ENCODE data around the gene SAMD8.
"Not testable (repeated sequence)": the region's sequence is repeated elsewhere in the genome, so short reads cannot be mapped to it uniquely, and the experiment has no call there.

Gene SAMD8

GRCh38 chr10:75202321-75203045 lies 91.0 kb downstream of the SAMD8 start:
- no peak overlapping the region for H3K27ac Mint-ChIP-seq
- no peaks in the 10 kb centered on the region for H3K36me3 Mint-ChIP-seq (ENCODE audit: low read depth)
- no peaks in the 10 kb centered on the region for H3K9me3 Mint-ChIP-seq
- H3K4me1 Mint-ChIP-seq (ENCODE audit: low read depth) = no peaks in the 10 kb centered on the region
- no peak overlapping the region for H3K4me3 Mint-ChIP-seq
- H3K27me3 Mint-ChIP-seq = no peaks in the 10 kb centered on the region

GRCh38 chr10:75203046-75203620 lies 91.7 kb downstream of the SAMD8 start:
- H3K4me3 Mint-ChIP-seq; H3K9me3 Mint-ChIP-seq; H3K4me1 Mint-ChIP-seq (ENCODE audit: low read depth); H3K36me3 Mint-ChIP-seq (ENCODE audit: low read depth); H3K27ac Mint-ChIP-seq; H3K27me3 Mint-ChIP-seq: not testable (repeated sequence)

GRCh38 chr10:75203724-75204123 lies 92.3 kb downstream of the SAMD8 start:
- Mint-ChIP-seq H3K27ac (no peak overlapping the region), H3K36me3 (ENCODE audit: low read depth) (no peaks in the 10 kb centered on the region), H3K9me3 (no peaks in the 10 kb centered on the region), H3K4me1 (ENCODE audit: low read depth) (peaks cover 9% of the 10 kb centered on the region), H3K27me3 (no peaks in the 10 kb centered on the region), H3K4me3 (no peak overlapping the region)

- H3K9me3 Mint-ChIP-seq = no peaks in the 10 kb centered on the region
- peaks cover 19% of the 10 kb centered on the region for H3K4me1 Mint-ChIP-seq (ENCODE audit: low read depth)
- H3K27me3 Mint-ChIP-seq = no peaks in the 10 kb centered on the region
- H3K36me3 Mint-ChIP-seq (ENCODE audit: low read depth) = no peaks in the 10 kb centered on the region
- H3K27ac Mint-ChIP-seq = no peak overlapping the region
- no peak overlapping the region for H3K4me3 Mint-ChIP-seq
Measured at GRCh38 chr10:75205908-75206307, 94.5 kb downstream of the SAMD8 start.

GRCh38 chr10:75206638-75207037 lies 95.2 kb downstream of the SAMD8 start:
- not testable (repeated sequence) for H3K9me3 Mint-ChIP-seq; H3K27ac Mint-ChIP-seq; H3K4me3 Mint-ChIP-seq; H3K27me3 Mint-ChIP-seq; H3K36me3 Mint-ChIP-seq (ENCODE audit: low read depth)
- H3K4me1 Mint-ChIP-seq (ENCODE audit: low read depth) = peaks cover 22% of the 10 kb centered on the region

GRCh38 chr10:75207079-75207856 lies 95.8 kb downstream of the SAMD8 start:
- H3K4me1 Mint-ChIP-seq (ENCODE audit: low read depth) = peaks cover 29% of the 10 kb centered on the region
- H3K9me3 Mint-ChIP-seq = no peaks in the 10 kb centered on the region
- H3K27me3 Mint-ChIP-seq = no peaks in the 10 kb centered on the region
- no peak overlapping the region for H3K27ac Mint-ChIP-seq
- H3K36me3 Mint-ChIP-seq (ENCODE audit: low read depth) = peaks cover 12% of the 10 kb centered on the region
- no peak overlapping the region for H3K4me3 Mint-ChIP-seq

- Mint-ChIP-seq H3K9me3 (no peaks in the 10 kb centered on the region), H3K4me3 (no peak overlapping the region), H3K27me3 (no peaks in the 10 kb centered on the region), H3K4me1 (ENCODE audit: low read depth) (peaks cover 34% of the 10 kb centered on the region), H3K36me3 (ENCODE audit: low read depth) (peaks cover 17% of the 10 kb centered on the region), H3K27ac (no peak overlapping the region)
Measured at GRCh38 chr10:75207857-75208144, 96.3 kb downstream of the SAMD8 start.

GRCh38 chr10:75208181-75208580 lies 96.7 kb downstream of the SAMD8 start:
- H3K4me3 Mint-ChIP-seq = peak overlapping the region; percentile 45
- no peaks in the 10 kb centered on the region for H3K9me3 Mint-ChIP-seq
- H3K27ac Mint-ChIP-seq = peak overlapping the region; percentile 84
- H3K27me3 Mint-ChIP-seq = no peaks in the 10 kb centered on the region
- peaks cover 36% of the 10 kb centered on the region for H3K4me1 Mint-ChIP-seq (ENCODE audit: low read depth)
- H3K36me3 Mint-ChIP-seq (ENCODE audit: low read depth) = peaks cover 21% of the 10 kb centered on the region

GRCh38 chr10:75209086-75209920 lies 97.8 kb downstream of the SAMD8 start:
- H3K9me3 Mint-ChIP-seq = no peaks in the 10 kb centered on the region
- H3K4me1 Mint-ChIP-seq (ENCODE audit: low read depth) = peaks cover 43% of the 10 kb centered on the region
- peaks cover 28% of the 10 kb centered on the region for H3K36me3 Mint-ChIP-seq (ENCODE audit: low read depth)
- H3K4me3 Mint-ChIP-seq = peak overlapping the region; percentile 95
- H3K27me3 Mint-ChIP-seq = no peaks in the 10 kb centered on the region
- H3K27ac Mint-ChIP-seq = peak overlapping the region; percentile 100

GRCh38 chr10:75209921-75210281 lies 98.4 kb downstream of the SAMD8 start:
- H3K4me1 Mint-ChIP-seq (ENCODE audit: low read depth) = peaks cover 49% of the 10 kb centered on the region
- H3K36me3 Mint-ChIP-seq (ENCODE audit: low read depth) = peaks cover 34% of the 10 kb centered on the region
- no peaks in the 10 kb centered on the region for H3K9me3 Mint-ChIP-seq
- no peaks in the 10 kb centered on the region for H3K27me3 Mint-ChIP-seq
- peak overlapping the region; percentile 100 for H3K27ac Mint-ChIP-seq
- peak overlapping the region; percentile 95 for H3K4me3 Mint-ChIP-seq

- H3K27ac Mint-ChIP-seq = peak within 1 kb of the TSS; percentile 100
- peak within 1 kb of the TSS; percentile 95 for H3K4me3 Mint-ChIP-seq
- H3K9me3 Mint-ChIP-seq = no peaks in the 10 kb centered on the region
- peaks cover 50% of the 10 kb centered on the region for H3K4me1 Mint-ChIP-seq (ENCODE audit: low read depth)
- H3K27me3 Mint-ChIP-seq = no peaks in the 10 kb centered on the region
- peaks cover 34% of the 10 kb centered on the region for H3K36me3 Mint-ChIP-seq (ENCODE audit: low read depth)
Measured at GRCh38 chr10:75210282-75211006, 99.0 kb downstream of the SAMD8 start, which contains the start of gene VDAC2. TSS of gene VDAC2 (plus strand) at chr10:75210796. CDS start at chr10:75211159, 363 bp downstream.

- peak overlapping the region; percentile 98 for H3K27ac Mint-ChIP-seq
- H3K4me1 Mint-ChIP-seq (ENCODE audit: low read depth) = peaks cover 55% of the 10 kb centered on the region
- H3K9me3 Mint-ChIP-seq = no peaks in the 10 kb centered on the region
- H3K36me3 Mint-ChIP-seq (ENCODE audit: low read depth) = peaks cover 40% of the 10 kb centered on the region
- no peaks in the 10 kb centered on the region for H3K27me3 Mint-ChIP-seq
- peak overlapping the region; percentile 95 for H3K4me3 Mint-ChIP-seq
Measured at GRCh38 chr10:75211007-75211691, 99.7 kb downstream of the SAMD8 start.

GRCh38 chr10:75212343-75212742 lies 100.9 kb downstream of the SAMD8 start:
- H3K4me1 Mint-ChIP-seq (ENCODE audit: low read depth) = peaks cover 62% of the 10 kb centered on the region
- H3K9me3 Mint-ChIP-seq = no peaks in the 10 kb centered on the region
- H3K4me3 Mint-ChIP-seq = peak overlapping the region; percentile 95

GRCh38 chr10:75220274-75220673 lies 108.8 kb downstream of the SAMD8 start:
- Mint-ChIP-seq H3K36me3 (ENCODE audit: low read depth) (peaks cover 84% of the 10 kb centered on the region), H3K27ac (peak overlapping the region; percentile 16), H3K4me1 (ENCODE audit: low read depth) (peaks cover 56% of the 10 kb centered on the region)

More at GRCh38 chr10:75212343-75212742, 100.9 kb downstream of the SAMD8 start:
- H3K27me3 Mint-ChIP-seq = no peaks in the 10 kb centered on the region
- H3K27ac Mint-ChIP-seq = peak overlapping the region; percentile 98
- H3K36me3 Mint-ChIP-seq (ENCODE audit: low read depth) = peaks cover 50% of the 10 kb centered on the region

More at GRCh38 chr10:75220274-75220673, 108.8 kb downstream of the SAMD8 start:
- Mint-ChIP-seq H3K4me3 (no peak overlapping the region), H3K9me3 (no peaks in the 10 kb centered on the region), H3K27me3 (no peaks in the 10 kb centered on the region)

Measured in stimulated activated naive CD8-positive, alpha-beta T cell treated with anti-CD3 and anti-CD28 coated beads, Interleukin-15, Interleukin-2, amounts not matched to agents 100 ng/mL and 50 ng/mL, for 24 hours (primary cell).